H7 (cell line): ENCODE measurements around the gene TANC1. TPM values are rescaled to one million over a fixed set of nuclear protein-coding genes. Genes with fewer than 3 reads are reported as not detected.
"Not testable (repeated sequence)": the region's sequence is repeated elsewhere in the genome, so short reads cannot be mapped to it uniquely, and the experiment has no call there.

Source experiments
- DNase-seq: peaks from one replicate; pipeline ENCODE4 v3.0.0; 2012
- H3K27me3 ChIP-seq: 2 replicates; pipeline ENCODE4 v1.6.0; 2011; ENCODE audit warnings: mild to moderate bottlenecking, low read length; ENCODE audit not compliant: control insufficient read depth, insufficient read depth
- H3K36me3 ChIP-seq: replicated peaks from 2 replicates; pipeline ENCODE4 v1.5.1; 2011; ENCODE audit warnings: low read length; ENCODE audit not compliant: control insufficient read depth, insufficient read depth
- H3K4me3 ChIP-seq: 2 replicates; pipeline ENCODE4 v1.5.1; 2011; ENCODE audit warnings: low read depth, mild to moderate bottlenecking, control low read depth, low read length, moderate library complexity; ENCODE audit not compliant: insufficient read depth
- total RNA-seq: library from RNA; depleted of rRNA; stranded (reverse); fragments of >200 nt; shearing (Covaris generic); gene quantifications from 2 replicates; pipeline ENCODE4 v1.2.3, GENCODE V29; 2014

Gene TANC1
- total RNA-seq, 1 experiment from 2014 or later: 7.0 TPM

DNA sequence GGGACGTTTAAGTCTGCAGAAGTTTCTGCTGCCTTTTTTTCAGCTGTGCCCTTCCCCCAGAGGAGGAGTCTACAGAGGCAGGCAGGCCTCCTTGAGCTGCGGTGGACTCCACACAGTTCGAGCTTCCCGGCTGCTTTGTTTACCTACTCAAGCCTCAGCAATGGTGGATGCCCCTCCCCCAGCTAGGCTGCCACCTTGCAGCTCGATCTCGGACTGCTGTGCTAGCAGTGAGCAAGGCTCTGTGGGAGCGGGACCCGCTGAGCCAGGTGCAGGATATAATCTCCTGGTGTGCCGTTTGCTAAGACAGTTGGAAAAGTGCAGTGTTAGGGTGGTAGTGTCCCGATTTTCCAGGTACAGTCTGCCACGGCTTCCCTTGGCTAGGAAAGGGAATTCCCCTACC, 72.9 kb downstream of the TANC1 start:
- not testable (repeated sequence) for H3K4me3 ChIP-seq, H3K27me3 ChIP-seq, H3K36me3 ChIP-seq, DNase-seq

DNA sequence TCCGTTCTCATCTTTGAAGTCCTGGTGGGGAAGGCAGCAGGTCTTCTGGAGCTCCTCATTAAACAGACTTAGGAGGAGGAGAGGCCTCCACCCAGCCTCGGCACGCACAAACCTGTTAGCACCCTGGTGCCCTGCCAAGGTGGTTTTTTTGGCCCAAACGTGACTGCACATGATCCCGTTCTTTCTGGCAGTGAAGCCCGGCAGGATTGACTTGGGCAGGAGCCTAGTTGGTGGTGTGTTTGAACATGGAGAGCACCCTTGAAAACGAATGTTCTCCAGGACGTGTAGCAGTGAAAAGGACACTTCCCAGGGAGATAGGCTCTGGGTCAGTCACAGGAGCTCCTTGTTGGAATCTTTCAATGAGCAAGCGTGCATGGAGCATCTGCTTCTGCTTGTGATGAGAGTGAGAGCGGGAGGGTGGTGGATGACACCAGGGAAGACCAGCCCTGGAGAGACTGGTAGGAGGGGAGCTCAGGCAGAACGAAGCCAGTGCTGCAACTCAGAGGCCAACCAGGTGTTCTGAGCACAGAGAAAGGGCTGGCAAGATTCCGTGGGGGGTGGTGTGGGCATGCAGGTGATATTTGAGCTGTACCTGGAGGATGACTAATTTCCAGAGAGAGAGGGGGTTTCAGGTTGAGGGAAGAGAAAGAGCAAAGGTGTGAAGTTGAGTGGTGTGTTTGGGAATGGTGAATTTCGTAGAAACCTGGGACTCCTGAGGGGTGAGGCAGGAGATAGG, 73.8 kb downstream of the TANC1 start:
- no peak overlapping the region for H3K4me3 ChIP-seq
- H3K27me3 ChIP-seq: no peaks in the 10 kb centered on the region
- DNase-seq: no peak
- no peaks in the 10 kb centered on the region for H3K36me3 ChIP-seq

DNA sequence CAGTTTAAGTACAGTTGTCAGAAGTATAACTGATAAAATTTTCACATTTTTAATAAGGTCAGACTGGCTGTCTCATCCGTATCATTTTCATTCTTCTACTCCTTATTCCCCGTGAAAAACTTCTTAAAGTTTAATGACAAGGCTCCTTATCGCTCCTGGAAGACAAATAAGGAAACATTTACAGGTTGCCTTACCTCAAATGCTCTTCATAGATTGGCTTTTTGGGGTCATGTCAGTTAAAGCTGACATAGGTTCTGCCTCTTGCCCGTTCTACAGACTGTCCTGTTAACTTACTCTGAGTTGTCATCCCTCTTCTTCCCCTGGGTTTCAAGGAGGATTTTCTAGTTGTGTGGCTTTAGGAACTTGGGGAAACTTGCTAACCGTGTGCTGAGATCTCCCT, 75.3 kb downstream of the TANC1 start:
- DNase-seq: no peak
- Histone ChIP-seq H3K36me3 (no peaks in the 10 kb centered on the region), H3K27me3 (no peaks in the 10 kb centered on the region), H3K4me3 (no peak overlapping the region)

DNA sequence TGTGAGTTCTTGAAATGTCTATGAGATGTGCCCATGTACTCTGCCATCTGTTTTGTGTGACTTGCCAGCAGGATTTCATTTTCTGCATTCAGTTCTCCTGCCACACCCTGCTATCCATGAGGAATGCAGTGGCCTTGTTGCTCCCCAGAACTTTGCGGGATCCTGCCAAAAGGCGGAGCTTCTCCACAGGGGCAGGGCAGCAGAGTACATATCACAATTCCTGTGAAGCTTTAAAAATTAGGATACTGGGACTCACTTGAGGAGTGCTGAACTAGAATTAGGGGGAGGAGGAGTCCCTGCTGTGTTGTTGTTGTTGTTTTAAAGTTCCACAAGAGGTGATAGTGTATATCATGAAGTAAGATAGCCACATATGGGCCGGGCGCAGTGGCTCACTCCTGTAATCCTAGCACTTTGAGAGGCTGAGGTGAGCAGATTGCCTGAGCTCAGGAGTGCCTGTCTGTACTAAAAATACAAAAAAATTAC, 76.4 kb downstream of the TANC1 start:
- no peak overlapping the region for H3K4me3 ChIP-seq
- H3K36me3 ChIP-seq: no peaks in the 10 kb centered on the region
- no peak for DNase-seq
- H3K27me3 ChIP-seq: no peaks in the 10 kb centered on the region

DNA sequence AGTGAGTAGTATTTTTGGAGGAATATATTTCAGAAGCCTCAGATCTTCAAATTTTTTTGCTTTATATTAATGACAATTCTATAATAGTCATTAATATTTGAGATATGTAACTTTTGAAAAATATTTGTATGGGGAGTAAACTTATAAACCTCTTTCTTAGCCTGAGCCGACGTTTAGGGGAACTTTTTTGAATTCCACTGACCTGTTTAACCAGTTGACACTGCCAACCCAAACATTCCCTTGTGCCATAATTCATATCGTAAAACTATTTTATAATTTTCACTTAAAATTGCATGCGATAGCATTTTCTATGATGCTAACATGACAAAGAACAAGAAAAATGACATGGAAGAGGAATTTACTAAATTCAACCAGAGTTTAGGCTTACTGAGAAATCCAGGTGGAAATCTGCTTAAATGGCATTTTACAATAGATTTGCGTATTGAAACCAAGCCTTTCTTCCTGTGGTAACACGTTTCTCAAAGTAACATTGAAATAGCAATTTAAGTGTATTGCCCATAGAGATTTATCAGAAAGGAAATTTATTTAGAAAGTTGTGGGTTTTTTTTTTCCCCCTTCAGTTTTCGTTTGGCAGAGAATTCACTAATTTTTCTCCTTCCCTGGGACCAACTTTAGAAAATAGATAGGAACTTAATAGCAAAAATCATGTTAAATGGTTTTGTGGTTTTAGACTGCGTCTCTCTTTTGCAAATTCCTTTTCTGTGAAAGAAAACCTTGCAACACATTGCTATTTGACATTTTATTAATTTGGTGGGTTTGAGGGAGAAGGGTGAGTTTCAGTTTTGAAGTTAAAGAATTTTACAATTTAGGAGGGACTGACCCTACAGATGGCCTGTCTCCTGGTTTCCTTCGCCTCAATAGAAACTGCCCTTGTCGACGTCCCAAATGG, 77.4 kb downstream of the TANC1 start:
- no peak for DNase-seq
- Histone ChIP-seq H3K4me3 (no peak overlapping the region), H3K27me3 (no peaks in the 10 kb centered on the region), H3K36me3 (no peaks in the 10 kb centered on the region)

DNA sequence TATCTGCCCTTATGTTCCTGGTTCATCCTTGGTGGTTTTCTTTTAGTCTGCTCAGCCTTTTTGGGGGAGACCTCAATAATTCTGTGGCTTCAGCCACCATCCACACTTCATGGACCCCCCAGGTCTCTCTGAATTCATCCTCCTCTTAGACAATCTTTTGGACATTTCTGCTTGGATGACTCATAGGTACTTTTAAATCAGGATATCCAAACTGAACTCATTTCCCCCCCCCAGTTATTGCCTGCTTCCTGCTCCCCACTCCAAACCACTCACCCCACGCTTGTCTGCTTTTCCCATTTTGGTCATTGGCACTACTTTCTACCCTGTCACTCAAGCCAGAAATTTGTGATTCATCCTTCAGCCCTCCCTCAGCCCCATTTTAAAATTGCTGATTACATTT, 78.5 kb downstream of the TANC1 start:
- Histone ChIP-seq H3K36me3 (no peaks in the 10 kb centered on the region), H3K27me3 (no peaks in the 10 kb centered on the region), H3K4me3 (no peak overlapping the region)
- no peak for DNase-seq

DNA sequence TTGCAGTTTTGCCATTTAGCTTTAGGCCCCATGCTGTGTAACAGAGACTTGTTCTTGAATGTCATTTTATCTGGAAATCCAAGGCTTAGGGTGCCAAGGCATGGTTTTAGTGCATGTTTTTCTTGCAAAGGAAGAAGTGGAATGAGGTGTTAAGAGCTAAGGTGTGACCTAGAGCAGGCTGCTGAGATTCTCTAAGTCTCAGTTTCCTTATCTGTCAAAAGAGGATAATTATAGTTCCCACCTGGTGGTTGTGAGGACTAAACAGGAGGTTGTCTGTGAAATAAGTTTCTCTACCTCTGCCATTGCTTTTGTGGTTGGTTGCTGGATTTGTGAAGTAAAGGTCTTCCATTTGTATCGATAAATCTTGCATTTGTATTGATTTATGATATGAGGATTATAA, 82.0 kb downstream of the TANC1 start:
- no peak for DNase-seq
- no peaks in the 10 kb centered on the region for H3K27me3 ChIP-seq
- H3K36me3 ChIP-seq: no peaks in the 10 kb centered on the region
- no peak overlapping the region for H3K4me3 ChIP-seq

DNA sequence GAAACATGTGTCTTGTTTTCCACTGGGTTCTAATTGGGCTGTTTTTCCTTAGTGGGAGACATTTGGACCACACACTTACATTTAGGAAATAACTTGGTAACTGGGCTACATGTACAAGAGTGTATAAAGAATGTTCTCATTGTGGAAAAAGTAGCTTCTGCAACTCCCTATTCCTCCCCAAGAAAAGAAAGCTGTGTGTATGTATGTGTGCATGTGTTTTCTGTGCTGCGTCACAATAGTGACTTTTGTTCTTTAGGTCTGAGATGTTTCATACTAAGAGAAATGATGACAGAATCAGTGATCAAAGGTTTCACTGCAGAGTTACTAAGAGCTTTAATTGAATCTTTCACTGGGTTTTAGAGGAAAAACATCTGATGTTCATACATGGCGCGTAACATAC, 82.7 kb downstream of the TANC1 start:
- no peaks in the 10 kb centered on the region for H3K27me3 ChIP-seq

DNA sequence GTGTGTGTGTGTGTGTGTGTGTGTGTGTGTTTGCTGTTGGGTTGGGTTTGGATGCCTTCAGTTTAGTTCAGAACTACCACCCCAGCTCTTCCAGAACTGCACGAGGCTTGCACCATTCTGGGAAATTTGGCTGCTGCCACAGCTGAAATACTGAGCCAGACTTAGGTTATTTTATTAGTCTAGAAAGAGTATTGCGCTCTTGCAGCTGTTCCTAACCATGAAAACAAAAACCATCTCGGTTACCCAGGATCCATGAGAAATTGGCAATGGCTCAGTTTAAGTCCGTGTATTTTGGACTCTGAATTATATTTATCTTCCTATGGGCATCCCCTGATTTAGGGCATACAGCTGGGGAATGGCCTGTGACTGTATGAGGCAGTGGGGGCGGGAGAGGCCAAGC, 83.2 kb downstream of the TANC1 start:
- Histone ChIP-seq H3K36me3 (no peaks in the 10 kb centered on the region), H3K27me3 (no peaks in the 10 kb centered on the region), H3K4me3 (no peak overlapping the region)
- no peak for DNase-seq

More for the DNA sequence above, 82.7 kb downstream of the TANC1 start:
- H3K36me3 ChIP-seq: no peaks in the 10 kb centered on the region
- no peak overlapping the region for H3K4me3 ChIP-seq
- no peak for DNase-seq

DNA sequence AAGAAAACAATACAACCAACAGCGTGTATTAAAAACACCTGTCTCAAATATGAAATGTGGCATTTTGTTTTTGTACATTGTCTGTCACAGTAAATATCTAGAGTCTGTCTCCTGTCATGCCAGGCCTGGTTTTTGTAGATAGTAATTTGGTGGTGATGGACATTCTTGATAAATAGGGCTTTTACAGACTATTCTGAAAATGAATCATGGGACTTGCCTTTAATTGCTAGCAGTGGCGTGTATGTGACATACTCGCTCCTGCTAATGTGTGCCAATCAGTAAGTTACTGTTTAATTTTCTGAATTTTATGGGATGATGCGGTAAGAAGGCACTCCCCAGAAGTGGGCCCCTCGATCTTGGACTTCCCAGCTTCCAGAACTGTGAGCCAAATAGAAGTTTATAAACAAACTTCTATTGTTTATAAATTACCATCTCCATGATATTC, 83.7 kb downstream of the TANC1 start:
- H3K4me3 ChIP-seq: no peak overlapping the region
- H3K27me3 ChIP-seq: no peaks in the 10 kb centered on the region
- DNase-seq: no peak
- H3K36me3 ChIP-seq: no peaks in the 10 kb centered on the region

DNA sequence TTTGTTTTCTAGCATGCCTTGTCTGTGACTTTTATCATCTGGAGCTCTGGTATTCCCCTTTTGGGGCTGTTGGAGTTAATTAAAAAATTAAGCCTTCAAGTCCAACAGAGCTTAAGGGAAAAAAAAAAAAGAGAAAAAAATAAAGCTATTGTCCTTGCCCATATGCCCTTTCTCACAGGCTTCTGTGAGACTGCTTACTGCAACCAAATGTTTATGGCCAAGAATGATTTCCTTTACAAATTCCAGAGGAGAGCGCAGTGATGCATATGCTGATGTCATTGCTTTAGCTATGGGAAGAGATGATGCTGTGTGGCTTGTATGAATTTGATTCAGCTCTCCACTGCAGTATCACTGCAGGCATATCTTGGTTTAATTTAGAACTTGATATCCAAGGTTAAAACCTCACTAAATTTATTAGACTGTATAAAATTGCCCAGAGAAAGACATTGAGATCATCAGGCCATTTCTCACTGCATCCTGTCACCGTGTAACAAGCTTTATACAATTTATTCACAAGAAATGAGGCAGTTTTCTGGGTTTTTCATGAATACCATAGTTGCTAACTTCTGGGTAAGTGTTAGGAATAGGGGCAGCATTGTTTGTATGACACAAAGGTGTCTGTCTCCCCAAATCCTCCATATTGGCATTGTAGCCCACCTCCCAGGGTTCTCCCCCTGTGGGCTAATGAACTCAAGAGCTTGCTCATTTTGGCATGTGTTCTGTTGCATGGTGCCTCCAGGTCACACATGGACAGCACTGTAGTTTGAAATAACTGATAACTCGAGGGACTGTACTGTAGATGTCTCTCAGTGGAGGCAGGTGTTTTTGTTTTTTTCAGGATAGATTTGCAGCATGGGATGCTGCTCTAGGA, 85.0 kb downstream of the TANC1 start:
- DNase-seq: no peak
- Histone ChIP-seq H3K36me3 (no peaks in the 10 kb centered on the region), H3K27me3 (no peaks in the 10 kb centered on the region), H3K4me3 (no peak overlapping the region)

DNA sequence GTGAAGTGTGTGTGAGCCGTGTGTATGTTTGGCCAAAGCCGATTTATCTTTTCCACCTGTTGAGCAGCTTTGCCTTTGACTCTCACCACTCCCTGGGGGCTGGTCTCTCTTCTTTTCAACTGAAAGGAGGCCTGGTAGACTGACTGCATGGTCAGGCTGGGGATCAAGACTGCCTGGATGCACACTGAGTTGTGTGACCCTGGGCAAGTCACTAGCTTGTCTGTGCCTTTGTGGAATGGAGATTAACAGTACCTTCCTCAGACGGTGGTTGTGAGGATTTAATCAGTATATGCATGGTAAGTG, 85.5 kb downstream of the TANC1 start:
- no peaks in the 10 kb centered on the region for H3K27me3 ChIP-seq
- DNase-seq: no peak
- H3K36me3 ChIP-seq: no peaks in the 10 kb centered on the region
- H3K4me3 ChIP-seq: no peak overlapping the region

DNA sequence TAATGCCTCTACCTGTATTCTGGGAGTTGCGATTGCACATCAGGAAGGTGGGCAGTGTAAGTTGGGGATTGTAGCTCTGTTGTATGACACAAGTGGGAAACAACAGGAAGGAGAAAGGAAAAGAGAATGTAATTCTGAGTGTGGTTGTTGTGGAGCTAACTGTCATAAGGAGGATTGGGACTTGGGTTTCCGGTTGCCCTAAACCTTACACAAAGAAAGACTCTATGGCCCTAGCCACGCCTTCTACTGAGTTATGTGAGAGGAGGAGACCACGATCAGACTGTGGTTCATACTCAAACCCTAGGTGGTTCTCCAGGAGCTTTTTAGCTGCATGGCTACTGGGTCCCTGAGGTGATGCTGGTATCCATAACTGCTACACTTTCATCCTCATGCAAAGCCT, 86.5 kb downstream of the TANC1 start:
- H3K36me3 ChIP-seq: no peaks in the 10 kb centered on the region
- H3K27me3 ChIP-seq: no peaks in the 10 kb centered on the region
- H3K4me3 ChIP-seq: no peak overlapping the region
- DNase-seq: no peak

DNA sequence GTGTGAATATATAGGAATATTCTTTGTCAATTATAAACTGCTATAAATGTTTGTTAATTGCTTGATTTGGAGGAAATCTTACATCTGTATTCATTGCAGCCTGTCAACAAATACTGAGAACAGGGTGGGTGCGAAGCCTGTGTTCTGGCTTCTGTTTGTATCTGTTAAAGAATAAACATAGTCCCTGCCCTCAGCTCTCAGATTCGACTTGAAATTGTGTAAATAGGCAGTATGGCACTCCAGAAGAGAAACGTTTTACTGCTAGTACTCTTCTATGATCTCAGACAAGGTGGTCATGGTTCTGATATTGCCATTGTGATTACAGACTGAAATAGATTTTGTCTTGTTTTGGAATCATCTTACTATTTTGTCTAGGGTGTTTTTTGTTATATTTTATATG, 92.1 kb downstream of the TANC1 start:
- Histone ChIP-seq H3K4me3 (no peak overlapping the region), H3K36me3 (no peaks in the 10 kb centered on the region), H3K27me3 (no peaks in the 10 kb centered on the region)
- DNase-seq: no peak
